Midbrain (tissue), 1 donor: ENCODE results near the gene STPG3.

Source experiments
- DNase-seq: peaks from one replicate; lab custom pipeline; 2025; lab: John Stamatoyannopoulos, UW

The STPG3 gene

GRCh38 chr9:137222190-137223077 lies 28.7 kb upstream of the STPG3 start, which contains the start of gene RNF208:
Gene RNF208, minus strand, starts transcription at chr9:137222240. Its CDS starts 1,028 bp downstream, at chr9:137221212.
- DNase-seq = no peak

- DNase-seq = peak; percentile 97
Observed at GRCh38 chr9:137223078-137223970, 27.8 kb upstream of the STPG3 start.

DNA sequence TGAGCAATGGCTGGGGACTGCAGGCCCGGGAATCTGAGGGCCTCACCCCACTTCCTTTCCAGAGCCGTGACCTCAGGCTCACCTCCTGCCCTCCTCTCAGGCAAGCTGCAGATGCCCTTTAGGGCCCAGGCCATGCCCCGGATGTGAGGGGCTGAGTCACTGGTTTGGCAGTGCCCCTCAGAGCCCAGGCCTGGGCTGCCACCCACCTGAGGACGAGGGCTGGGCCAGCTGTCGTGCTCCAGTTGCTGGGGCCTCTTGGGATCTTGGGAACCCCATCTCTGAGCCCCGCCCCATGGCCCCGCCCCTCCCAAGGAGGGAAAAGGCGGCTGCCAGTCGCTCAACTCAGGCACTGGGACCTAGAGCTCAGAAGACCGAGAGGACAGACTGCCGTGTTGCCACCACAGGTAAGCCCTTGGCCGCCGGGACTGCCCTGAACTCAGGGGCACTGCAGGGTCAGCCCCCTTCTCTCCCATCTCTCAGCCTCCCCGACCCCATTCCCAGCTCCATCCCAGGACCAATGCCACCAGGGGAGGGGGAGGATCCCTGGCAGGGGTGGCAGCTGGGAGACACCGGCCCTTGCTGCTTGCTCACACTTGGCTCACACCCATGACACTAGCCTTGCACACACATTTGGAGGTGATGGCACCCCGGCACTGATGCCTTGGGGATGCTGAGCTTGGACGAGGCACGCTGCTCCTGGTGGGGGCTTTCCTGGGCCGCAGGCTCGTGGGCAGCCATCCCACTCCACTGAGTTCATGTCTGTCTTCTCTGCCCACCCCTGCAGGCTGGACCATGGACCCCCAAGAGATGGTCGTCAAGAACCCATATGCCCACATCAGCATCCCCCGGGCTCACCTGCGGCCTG lies 26.0 kb upstream of the STPG3 start, which contains the start of gene CYSRT1:
Gene CYSRT1, plus strand, starts transcription at position 345 of the 865 bp plus-strand sequence. Its CDS starts 448 bp downstream, at position 793.
- no peak for DNase-seq

DNA sequence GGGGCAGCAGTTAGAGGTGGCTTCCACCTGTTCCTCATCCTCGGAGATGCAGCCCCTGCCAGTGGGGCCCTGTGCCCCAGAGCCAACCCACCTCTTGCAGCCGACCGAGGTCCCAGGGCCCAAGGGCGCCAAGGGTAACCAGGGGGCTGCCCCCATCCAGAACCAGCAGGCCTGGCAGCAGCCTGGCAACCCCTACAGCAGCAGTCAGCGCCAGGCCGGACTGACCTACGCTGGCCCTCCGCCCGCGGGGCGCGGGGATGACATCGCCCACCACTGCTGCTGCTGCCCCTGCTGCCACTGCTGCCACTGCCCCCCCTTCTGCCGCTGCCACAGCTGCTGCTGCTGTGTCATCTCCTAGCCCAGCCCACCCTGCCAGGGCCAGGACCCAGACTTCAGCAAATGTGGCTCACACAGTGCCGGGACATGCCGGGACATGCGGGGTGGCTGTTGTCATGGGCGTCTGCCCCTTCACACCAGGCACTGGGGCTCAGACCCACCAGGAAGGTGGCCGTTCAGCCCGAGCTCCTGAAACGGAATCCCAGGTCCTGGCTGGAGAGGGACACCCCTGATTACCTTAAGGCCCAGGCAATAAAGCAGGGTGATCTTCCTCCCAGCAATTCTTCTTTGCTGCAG lies 25.3 kb upstream of the STPG3 start:
- no peak for DNase-seq

GRCh38 chr9:137226338-137227053 lies 24.6 kb upstream of the STPG3 start:
- DNase-seq = no peak

DNA sequence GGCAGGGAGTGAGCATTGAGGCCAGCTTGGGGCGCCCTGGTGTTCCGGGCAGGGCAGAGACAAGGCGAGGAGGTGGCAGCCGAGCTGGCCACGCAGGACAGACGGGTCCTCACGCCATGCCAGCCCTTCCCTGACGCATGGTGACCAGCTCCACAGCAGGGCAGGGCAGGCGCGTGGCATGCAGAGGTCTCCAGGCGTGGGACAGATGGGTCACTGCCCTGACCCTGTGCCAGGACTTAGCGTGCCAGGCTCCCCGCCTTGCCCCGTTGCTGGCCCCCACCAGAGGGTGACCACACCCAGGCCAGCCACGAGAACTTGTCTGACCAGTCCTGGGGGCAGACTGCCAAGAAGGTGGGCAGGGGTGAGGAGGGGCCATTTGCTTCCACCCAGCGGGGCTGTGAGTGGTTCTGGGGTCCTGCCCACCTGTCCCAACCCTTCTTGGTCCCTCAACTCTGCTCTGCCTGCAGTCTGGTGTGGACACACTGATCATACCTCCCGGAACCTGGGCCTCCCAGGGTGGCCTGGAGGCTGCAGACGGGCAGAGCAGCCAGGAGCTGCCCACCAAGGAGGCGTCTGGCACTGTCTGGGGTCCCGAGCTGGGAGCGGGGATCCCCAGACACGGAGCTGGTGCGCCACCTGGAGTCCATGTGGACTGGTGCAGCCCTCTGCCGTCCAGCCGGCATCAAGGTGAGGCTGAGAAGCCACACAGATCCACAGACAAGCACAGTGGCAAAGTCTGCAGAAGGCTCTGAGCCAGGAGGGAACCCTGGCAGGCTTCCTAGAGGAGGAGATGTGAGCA lies 23.8 kb upstream of the STPG3 start, which contains the start of gene RNF224:
Gene RNF224, plus strand, starts transcription at position 449 of the 799 bp plus-strand sequence. CDS start 834 bp downstream, outside the sequence.
- DNase-seq = peak; percentile 62

GRCh38 chr9:137227853-137228505 lies 23.1 kb upstream of the STPG3 start:
- DNase-seq = no peak

DNA sequence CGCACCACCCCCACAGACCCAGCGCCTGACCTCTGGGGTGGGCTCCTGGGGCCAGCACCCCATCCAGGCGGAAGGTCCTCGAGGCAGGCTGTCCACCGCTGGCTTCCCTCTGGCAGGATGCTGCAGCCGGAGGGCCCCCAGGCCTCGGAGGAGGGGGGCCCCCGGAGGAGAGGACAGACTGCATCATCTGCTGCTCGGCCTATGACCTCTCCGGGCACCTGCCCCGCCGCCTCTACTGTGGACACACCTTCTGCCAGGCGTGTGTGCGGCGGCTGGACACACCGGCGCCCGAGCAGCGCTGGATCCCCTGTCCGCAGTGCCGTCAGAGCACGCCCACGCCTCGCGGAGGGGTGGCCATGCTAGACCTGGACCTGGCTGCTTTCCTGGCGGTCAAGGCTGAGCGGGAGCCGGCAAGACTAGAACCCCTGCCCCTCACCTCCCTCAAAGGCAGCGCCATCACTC lies 22.5 kb upstream of the STPG3 start:
- DNase-seq = no peak

DNA sequence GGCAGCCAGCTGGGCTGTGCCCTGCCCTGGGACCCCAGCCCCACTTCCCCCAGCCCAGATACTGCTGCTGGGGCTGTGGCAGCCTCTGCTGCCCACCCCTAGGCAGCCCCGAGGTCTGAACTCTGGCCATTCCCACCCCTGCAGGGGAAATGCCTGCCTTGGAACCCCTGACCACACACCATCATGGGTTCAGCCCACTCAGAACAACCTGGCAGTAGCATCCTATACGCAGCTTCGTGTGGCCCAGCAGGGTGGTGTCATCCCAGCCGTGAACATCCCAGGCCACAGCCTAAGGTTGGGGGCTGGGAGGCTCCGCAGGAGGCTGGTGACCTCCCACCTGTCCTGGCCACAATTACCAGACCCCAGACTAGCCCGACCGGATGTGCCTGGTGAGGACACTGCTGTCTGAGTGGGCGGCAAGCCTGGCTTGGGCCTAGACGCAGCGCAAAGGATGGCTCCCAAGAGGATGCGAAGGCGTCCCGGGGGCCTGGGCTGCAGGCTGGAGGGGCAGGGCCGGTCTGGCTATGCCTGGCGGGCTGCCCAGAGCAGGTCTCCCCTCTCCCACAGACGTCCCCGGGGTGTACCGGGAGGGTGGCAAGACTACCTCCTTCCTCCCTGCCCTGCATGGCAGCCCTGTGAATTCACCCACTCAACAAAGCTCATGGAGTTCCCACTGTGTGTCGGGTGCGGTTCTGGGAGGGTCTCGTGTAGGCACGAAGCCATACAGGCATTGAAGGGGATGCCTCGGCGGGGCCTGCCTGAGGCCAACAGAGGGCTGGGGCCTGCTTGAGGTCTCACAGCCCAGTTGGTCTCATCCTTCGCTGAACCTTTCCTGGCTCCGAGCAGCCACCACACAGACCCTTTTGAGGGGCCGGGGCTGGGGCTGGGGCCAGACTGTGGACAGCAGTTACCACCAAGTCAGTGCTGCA lies 21.9 kb upstream of the STPG3 start:
- no peak for DNase-seq

GRCh38 chr9:137229903-137230704 lies 21.0 kb upstream of the STPG3 start:
- no peak for DNase-seq

GRCh38 chr9:137230705-137231371 lies 20.2 kb upstream of the STPG3 start, which contains the start of gene SLC34A3:
Gene SLC34A3, plus strand, starts transcription at chr9:137230901. Its CDS starts 802 bp downstream, at chr9:137231703.
- DNase-seq = no peak

DNA sequence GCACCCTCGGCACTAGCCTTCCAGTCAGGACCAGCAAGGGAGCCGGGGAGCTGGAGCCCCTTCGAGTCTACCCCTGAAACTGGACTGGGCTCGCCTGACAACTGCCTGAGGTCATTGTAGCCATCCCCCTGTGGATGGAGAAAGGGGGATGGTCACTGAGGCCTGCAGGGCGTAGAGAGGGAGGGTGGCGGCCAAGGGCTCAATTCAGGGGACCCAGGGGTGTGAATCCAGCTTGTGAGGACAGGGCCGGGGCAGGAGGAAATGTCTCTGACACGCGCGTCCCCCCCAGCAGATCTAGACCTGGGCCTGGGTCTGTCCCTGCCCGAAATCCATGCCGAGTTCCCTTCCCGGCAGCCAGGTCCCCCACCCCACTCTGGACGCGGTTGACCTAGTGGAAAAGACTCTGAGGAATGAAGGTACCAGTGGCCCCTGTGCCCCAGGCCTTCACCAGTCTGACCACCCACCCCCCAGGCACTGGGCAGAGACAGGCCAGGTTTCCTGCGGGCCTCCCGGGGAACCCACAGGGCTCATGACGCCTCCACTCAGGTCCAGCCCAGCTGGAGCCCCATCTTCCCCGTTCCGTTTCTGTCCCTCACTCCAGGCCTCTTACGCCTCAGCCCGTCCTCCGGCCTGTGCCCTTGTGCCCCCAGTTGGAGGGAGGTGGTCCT lies 19.6 kb upstream of the STPG3 start:
- DNase-seq = no peak

DNA sequence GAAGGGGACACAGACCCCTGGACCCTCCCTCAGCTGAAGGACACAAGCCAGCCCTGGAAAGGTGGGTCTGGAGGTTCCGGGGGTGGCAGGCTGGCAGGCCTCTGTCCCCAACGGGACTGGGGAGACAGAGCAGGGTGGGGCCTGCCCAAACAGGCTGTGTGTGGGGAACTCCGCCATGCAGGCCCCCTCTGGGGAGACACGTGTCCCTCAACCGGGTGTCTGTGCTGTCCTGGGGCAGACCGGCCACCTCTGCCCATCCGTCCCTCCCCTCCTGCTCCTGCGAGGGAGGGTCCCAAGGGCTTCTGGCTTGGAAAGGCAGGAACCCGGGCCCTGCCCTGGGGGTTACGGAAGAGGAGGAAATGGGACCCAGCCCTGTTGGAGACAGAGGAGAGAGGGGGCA lies 19.0 kb upstream of the STPG3 start:
- no peak for DNase-seq

DNA sequence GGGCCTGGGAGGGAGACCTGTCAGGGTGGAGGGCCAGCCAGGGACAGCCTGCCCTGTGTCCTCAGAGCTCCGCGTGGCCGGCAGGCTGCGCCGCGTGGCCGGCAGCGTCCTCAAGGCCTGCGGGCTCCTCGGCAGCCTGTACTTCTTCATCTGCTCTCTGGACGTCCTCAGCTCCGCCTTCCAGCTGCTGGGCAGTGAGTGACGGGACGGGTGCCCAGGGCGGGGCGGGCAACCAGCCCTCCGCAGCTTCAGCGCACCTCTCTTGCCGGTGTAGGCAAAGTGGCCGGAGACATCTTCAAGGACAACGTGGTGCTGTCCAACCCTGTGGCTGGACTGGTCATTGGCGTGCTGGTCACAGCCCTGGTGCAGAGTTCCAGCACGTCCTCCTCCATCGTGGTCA lies 18.6 kb upstream of the STPG3 start:
- DNase-seq = no peak

DNA sequence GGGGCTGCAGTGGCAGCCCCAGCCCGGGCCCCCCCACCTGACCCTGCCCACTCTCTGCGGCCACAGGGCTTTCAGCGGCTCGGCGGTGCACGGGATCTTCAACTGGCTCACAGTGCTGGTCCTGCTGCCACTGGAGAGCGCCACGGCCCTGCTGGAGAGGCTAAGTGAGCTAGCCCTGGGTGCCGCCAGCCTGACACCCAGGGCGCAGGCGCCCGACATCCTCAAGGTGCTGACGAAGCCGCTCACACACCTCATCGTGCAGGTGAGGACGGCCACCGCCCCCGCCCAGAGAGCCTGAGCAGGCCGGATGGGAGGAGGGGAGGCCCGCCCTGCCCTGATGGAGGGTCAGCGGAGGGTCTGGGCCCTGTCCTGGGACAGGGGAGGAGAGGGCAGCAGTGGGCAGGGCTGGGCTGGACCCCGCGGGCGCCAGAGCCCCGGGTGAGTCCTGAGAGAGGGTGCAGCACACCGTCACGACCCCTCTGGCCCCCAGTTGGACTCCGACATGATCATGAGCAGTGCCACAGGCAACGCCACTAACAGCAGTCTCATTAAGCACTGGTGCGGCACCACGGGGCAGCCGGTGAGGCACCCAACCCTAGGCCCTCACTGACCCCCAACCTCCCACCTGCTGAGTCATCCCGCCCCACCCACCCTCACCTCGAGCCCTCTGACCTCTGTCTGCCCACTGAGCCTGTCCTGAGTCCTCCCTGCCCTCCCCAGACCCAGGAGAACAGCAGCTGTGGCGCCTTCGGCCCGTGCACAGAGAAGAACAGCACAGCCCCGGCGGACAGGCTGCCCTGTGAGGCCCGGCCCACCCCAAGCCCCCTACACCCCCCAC lies 17.7 kb upstream of the STPG3 start:
- no peak for DNase-seq
